Ovary (tissue), 9 donors: ENCODE measurements around the gene NDST1. TPM values are rescaled to one million over a fixed set of nuclear protein-coding genes. Genes with fewer than 3 reads are reported as not detected.

Source experiments
- DNase-seq, 5 donors: peaks; one replicate each; pipeline ENCODE4 v3.0.0-alpha.2; 2019 to 2020
- H3K27ac ChIP-seq, 2 donors: fragments of 200-600 bp; one replicate each; pipeline versions ENCODE4 v1.5.1 to v1.8.0; 2019 to 2022
- H3K27me3 ChIP-seq: fragments of 200-600 bp; one replicate; pipeline ENCODE4 v1.8.0; 2022
- H3K36me3 ChIP-seq: fragments of 200-600 bp; sonication (generic); one replicate; pipeline ENCODE4 v1.5.1; 2019
- H3K4me1 ChIP-seq: one replicate; pipeline ENCODE4 v1.8.1; 2013; ENCODE audit warnings: mild to moderate bottlenecking, moderate library complexity; ENCODE audit not compliant: insufficient read depth
- H3K4me3 ChIP-seq: fragments of 200-600 bp; sonication (generic); one replicate; pipeline ENCODE4 v1.5.1; 2017
- H3K9me3 ChIP-seq, 2 donors: fragments of 200-600 bp in 1 of 2; sonication (generic) in 1 of 2; one replicate each; pipeline versions ENCODE4 v1.5.1 to v1.8.1; 2013 to 2019; ENCODE audit warnings: mild to moderate bottlenecking in 1 of 2, moderate library complexity in 1 of 2
- EP300 ChIP-seq: sonication (generic); formaldehyde crosslinking; IDR thresholded peaks from one replicate; pipeline ENCODE4 v1.6.1; 2017; ENCODE audit warnings: antibody characterized with exemption
- POLR2A ChIP-seq: fragments of 450-650 bp; IDR thresholded peaks from one replicate; pipeline ENCODE4 v1.6.1; 2017; ENCODE audit warnings: antibody characterized with exemption, mild to moderate bottlenecking, moderate library complexity
- WGBS, 3 donors: extraction: QIAGEN DNeasy Blood & Tissue Kit in 1 of 3; methylation state at CpG; one replicate each; pipeline versions ENCODE4 v1.1.5 to v1.1.7; 2013 to 2017; 5-methylcytosine and 5-hydroxymethylcytosine counted together
- intact Hi-C, 4 donors: fragments of 100-400 bp; cut with DNase I; formaldehyde crosslinking; loops; one replicate each; pipeline versions ENCODE4 v1.11.0 to v1.15.1; 2022 to 2023
- polyA plus RNA-seq, 2 donors: library from polyadenylated mRNA; stranded (reverse); fragments of 200-250 nt in 1 of 2; fragments of 350-450 nt in 1 of 2; fragmentation: Illumina TruSeq in 1 of 2; extraction: RNeasy Lipid Tissue Mini Kit (QIAGEN cat#74804) in 1 of 2; gene quantifications; one replicate each; pipeline ENCODE4 v1.2.3, GENCODE V29; 2013 to 2014
- total RNA-seq, 7 donors: library from RNA; depleted of rRNA in 2 of 7; stranded (reverse); fragments of >200 nt in 2 of 7; fragmentation: NEBNext Ultra II Directional in 3 of 7; extraction: Animal tissue kit (Norgen Biotek cat#: 25700) in 3 of 7; gene quantifications; one replicate each; pipeline versions ENCODE4 v1.1.0 to v1.2.4, GENCODE V29; 2016 to 2023
- TF ChIP-seq, protein P1 (sequence below), 3 donors: fragments of 450-650 bp in 2 of 3; fragments of 200-600 bp in 1 of 3; IDR thresholded peaks; one replicate each; pipeline versions ENCODE4 v1.5.1 to v1.8.0; 2016 to 2022; ENCODE audit warnings: antibody characterized with exemption in 3 of 3, mild to moderate bottlenecking in 1 of 3
- donor health status: DM: no; HTN: no; CAD: no; lungs with moderate emphysema.
- donor health status: DM: no; HTN: no; CAD: no.
- donor health status: Bipolar disorder and iron deficiency.
- donor health status: DM: yes; HTN: yes; CAD: no.
- donor health status: DM: no; HTN: no; CAD: no.
- donor health status: DM: yes; HTN: yes; CAD: no.

The NDST1 gene
- total and polyA plus RNA-seq, 9 donors: 31.0 to 139 (median 90.3) TPM

GRCh38 chr5:150556106-150556505, 48.2 kb downstream of the NDST1 start:
- 90 to 96% (median 90%) methylated on average over 3 of the region's 3 CpGs for WGBS, 3 donors
- DNase-seq: no peak
- TF ChIP-seq EP300: no peak
- TF ChIP-seq, protein P1, sequence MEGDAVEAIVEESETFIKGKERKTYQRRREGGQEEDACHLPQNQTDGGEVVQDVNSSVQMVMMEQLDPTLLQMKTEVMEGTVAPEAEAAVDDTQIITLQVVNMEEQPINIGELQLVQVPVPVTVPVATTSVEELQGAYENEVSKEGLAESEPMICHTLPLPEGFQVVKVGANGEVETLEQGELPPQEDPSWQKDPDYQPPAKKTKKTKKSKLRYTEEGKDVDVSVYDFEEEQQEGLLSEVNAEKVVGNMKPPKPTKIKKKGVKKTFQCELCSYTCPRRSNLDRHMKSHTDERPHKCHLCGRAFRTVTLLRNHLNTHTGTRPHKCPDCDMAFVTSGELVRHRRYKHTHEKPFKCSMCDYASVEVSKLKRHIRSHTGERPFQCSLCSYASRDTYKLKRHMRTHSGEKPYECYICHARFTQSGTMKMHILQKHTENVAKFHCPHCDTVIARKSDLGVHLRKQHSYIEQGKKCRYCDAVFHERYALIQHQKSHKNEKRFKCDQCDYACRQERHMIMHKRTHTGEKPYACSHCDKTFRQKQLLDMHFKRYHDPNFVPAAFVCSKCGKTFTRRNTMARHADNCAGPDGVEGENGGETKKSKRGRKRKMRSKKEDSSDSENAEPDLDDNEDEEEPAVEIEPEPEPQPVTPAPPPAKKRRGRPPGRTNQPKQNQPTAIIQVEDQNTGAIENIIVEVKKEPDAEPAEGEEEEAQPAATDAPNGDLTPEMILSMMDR (IDR thresholded peaks at IDR 0.05): no peak
- TF ChIP-seq POLR2A: no peak
- intact Hi-C loops: loop anchor here in 1 of 4 donors (10.0 kb wide), 1 partner anchor 229 kb away; no protein-coding TSS in a partner anchor
- H3K27ac ChIP-seq: no peak overlapping the region
- no peaks in the 10 kb centered on the region for H3K4me1 ChIP-seq
- no peaks in the 10 kb centered on the region for H3K9me3 ChIP-seq
- H3K4me3 ChIP-seq: no peak overlapping the region
- no peaks in the 10 kb centered on the region for H3K36me3 ChIP-seq
- no peaks in the 10 kb centered on the region for H3K27me3 ChIP-seq

GRCh38 chr5:150556859-150557508, 49.1 kb downstream of the NDST1 start:
- no peaks in the 10 kb centered on the region for H3K9me3 ChIP-seq
- no peaks in the 10 kb centered on the region for H3K4me1 ChIP-seq
- no peak for DNase-seq
- H3K27ac ChIP-seq: peak overlapping the region in 1 of 2 donors; percentile 27
- TF ChIP-seq EP300: no peak
- TF ChIP-seq, protein P1 (IDR thresholded peaks at IDR 0.05): no peak
- TF ChIP-seq POLR2A: no peak
- H3K36me3 ChIP-seq: no peaks in the 10 kb centered on the region
- intact Hi-C loops: loop anchor here in 1 of 4 donors (10.0 kb wide), 1 partner anchor 228 kb away; no protein-coding TSS in a partner anchor
- no peak overlapping the region for H3K4me3 ChIP-seq
- H3K27me3 ChIP-seq: no peaks in the 10 kb centered on the region
- 70 to 75% (median 75%) methylated on average over 7 of the region's 7 CpGs for WGBS, 3 donors

GRCh38 chr5:150557509-150557872, 49.6 kb downstream of the NDST1 start:
- no peak for DNase-seq

DNA sequence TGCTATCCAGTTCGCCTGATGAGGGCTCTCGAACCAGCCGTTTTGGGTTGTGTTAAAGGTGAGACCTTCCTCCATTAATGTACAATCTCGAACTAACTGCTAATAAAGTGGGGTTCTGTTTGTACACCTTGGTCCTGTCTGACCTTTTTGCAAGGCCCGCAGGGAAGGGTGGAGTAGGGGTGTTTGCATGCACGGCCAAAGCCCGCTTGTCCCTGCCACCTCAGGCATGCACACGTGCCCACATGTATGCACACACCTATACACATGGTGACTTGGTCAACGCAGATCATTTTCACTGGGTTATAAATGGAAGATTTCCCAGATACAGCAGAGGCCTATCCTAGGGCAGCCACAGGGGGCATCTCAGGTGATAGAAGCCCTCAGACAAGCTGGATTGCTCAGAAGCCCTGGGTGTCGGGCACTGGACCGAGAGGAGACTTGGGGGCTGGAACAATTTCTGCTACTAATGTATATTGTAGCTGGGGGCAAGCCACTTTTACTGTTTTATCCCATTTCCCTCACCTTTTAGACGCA, 50.2 kb downstream of the NDST1 start:
- H3K9me3 ChIP-seq: no peaks in the 10 kb centered on the region
- WGBS, 3 donors: 80 to 86% (median 84%) methylated on average over 12 of the region's 12 CpGs
- no peaks in the 10 kb centered on the region for H3K36me3 ChIP-seq
- H3K4me1 ChIP-seq: no peaks in the 10 kb centered on the region
- H3K27me3 ChIP-seq: no peaks in the 10 kb centered on the region
- intact Hi-C loops: loop anchor here in 2 of 4 donors (2.0 to 10.0 kb wide), 2 partner anchors 99 to 227 kb away; no protein-coding TSS in a partner anchor
- H3K4me3 ChIP-seq: no peak overlapping the region
- no peak overlapping the region for H3K27ac ChIP-seq
- peak in 1 of 5 donors; percentile 19 for DNase-seq
- TF ChIP-seq EP300 (no peak), POLR2A (no peak)
- TF ChIP-seq, protein P1 (IDR thresholded peaks at IDR 0.05): no peak

More at GRCh38 chr5:150557509-150557872, 49.6 kb downstream of the NDST1 start:
- no peaks in the 10 kb centered on the region for H3K36me3 ChIP-seq
- intact Hi-C loops: loop anchor here in 1 of 4 donors (10.0 kb wide), 1 partner anchor 227 kb away; no protein-coding TSS in a partner anchor
- peak overlapping the region in 1 of 2 donors; percentile 27 for H3K27ac ChIP-seq
- no peaks in the 10 kb centered on the region for H3K4me1 ChIP-seq
- no peak for TF ChIP-seq POLR2A
- TF ChIP-seq, protein P1 (IDR thresholded peaks at IDR 0.05): no peak
- no peak for TF ChIP-seq EP300
- H3K4me3 ChIP-seq: no peak overlapping the region
- 56 to 60% (median 57%) methylated on average over 6 of the region's 6 CpGs for WGBS, 3 donors
- no peaks in the 10 kb centered on the region for H3K9me3 ChIP-seq
- H3K27me3 ChIP-seq: no peaks in the 10 kb centered on the region
